GM19452 (cell line): Measurements from ENCODE around the gene SCYL1.
"Not testable (repeated sequence)": the region's sequence is repeated elsewhere in the genome, so short reads cannot be mapped to it uniquely, and the experiment has no call there.

Source experiments
- ATAC-seq: cut with Tn5 transposase; IDR thresholded peaks from one replicate; pipeline ENCODE4 v1.9.1; 2021; ENCODE audit not compliant: unreplicated experiment

SCYL1 gene

GRCh38 chr11:65504674-65505465, 20.0 kb upstream of the SCYL1 start:
- no peak for ATAC-seq

GRCh38 chr11:65505466-65506289, 19.2 kb upstream of the SCYL1 start:
- no peak for ATAC-seq

GRCh38 chr11:65506290-65506771, 18.6 kb upstream of the SCYL1 start:
- peak; percentile 4 for ATAC-seq

GRCh38 chr11:65506772-65507505, 17.9 kb upstream of the SCYL1 start:
- ATAC-seq: peak; percentile 37

- not testable (repeated sequence) for ATAC-seq
These were observed 12.6 kb upstream of the SCYL1 start for GRCh38 chr11:65512311-65512710.

GRCh38 chr11:65516135-65516968, 8.5 kb upstream of the SCYL1 start:
- ATAC-seq: no peak

GRCh38 chr11:65518941-65519549, 5.8 kb upstream of the SCYL1 start:
- ATAC-seq: not testable (repeated sequence)

GRCh38 chr11:65521777-65522521, 2.9 kb upstream of the SCYL1 start:
- not testable (repeated sequence) for ATAC-seq

- ATAC-seq: not testable (repeated sequence)
These were observed 1.9 kb upstream of the SCYL1 start for GRCh38 chr11:65522718-65523630.

- ATAC-seq: not testable (repeated sequence)
These were observed 1.3 kb upstream of the SCYL1 start for GRCh38 chr11:65523631-65523968.

- no peak for ATAC-seq
These were observed 706 bp upstream of the SCYL1 start for GRCh38 chr11:65524014-65524740.

GRCh38 chr11:65525546-65526480, 930 bp downstream of the SCYL1 start:
- peak; percentile 18 for ATAC-seq

GRCh38 chr11:65526744-65527143, 1.9 kb downstream of the SCYL1 start:
- no peak for ATAC-seq

- no peak for ATAC-seq
These were observed 4.0 kb downstream of the SCYL1 start for GRCh38 chr11:65528819-65529350.

- no peak for ATAC-seq
These were observed 4.7 kb downstream of the SCYL1 start for GRCh38 chr11:65529475-65530156.

GRCh38 chr11:65530157-65530496, 5.2 kb downstream of the SCYL1 start:
- ATAC-seq: no peak
